HepG2 (cell line): ENCODE results near the gene SLC7A11. TPM values are rescaled to one million over a fixed set of nuclear protein-coding genes. Genes with fewer than 3 reads are reported as not detected.

Source experiments
- EEA1 ChIP-seq: sonication (generic); formaldehyde crosslinking; IDR thresholded peaks from 2 replicates; pipeline ENCODE4 v1.5.1; 2020; ENCODE audit warnings: mild to moderate bottlenecking, missing genetic modification reagents, borderline replicate concordance
- KAT7 ChIP-seq: IDR thresholded peaks from 2 replicates; pipeline ENCODE4 v1.6.1; 2018; ENCODE audit warnings: borderline replicate concordance, missing compliant biosample characterization
- PBX2 ChIP-seq: IDR thresholded peaks from 2 replicates; pipeline ENCODE4 v1.6.1; 2016; ENCODE audit warnings: control low read depth
- REPIN1 ChIP-seq: sonication (generic); formaldehyde crosslinking; IDR thresholded peaks from 2 replicates; pipeline ENCODE4 v1.8.0; 2022; ENCODE audit warnings: missing genetic modification reagents, low read depth, mild to moderate bottlenecking, borderline replicate concordance
- SYNCRIP ChIP-seq: fragments of 200-400 bp; formaldehyde crosslinking; IDR thresholded peaks from 2 replicates; pipeline ENCODE4 v1.6.1; 2018; ENCODE audit warnings: mild to moderate bottlenecking, low read depth, low read length; ENCODE audit not compliant: insufficient read depth
- TIGD3 ChIP-seq: sonication (generic); formaldehyde crosslinking; IDR thresholded peaks from 2 replicates; pipeline ENCODE4 v1.5.1; 2020; ENCODE audit warnings: mild to moderate bottlenecking, missing genetic modification reagents, borderline replicate concordance
- ZBTB1 ChIP-seq: sonication (generic); formaldehyde crosslinking; IDR thresholded peaks from 2 replicates; pipeline ENCODE4 v1.4.0; 2020; ENCODE audit warnings: missing genetic modification reagents, borderline replicate concordance
- ZKSCAN5 ChIP-seq: sonication (generic); formaldehyde crosslinking; IDR thresholded peaks from 2 replicates; pipeline ENCODE4 v1.5.1; 2020; ENCODE audit warnings: mild to moderate bottlenecking, missing genetic modification reagents
- ZNF230 ChIP-seq: sonication (generic); formaldehyde crosslinking; IDR thresholded peaks from 2 replicates; pipeline ENCODE4 v1.4.0; 2020; ENCODE audit warnings: mild to moderate bottlenecking, missing genetic modification reagents
- polyA plus RNA-seq, 8 experiments: library from polyadenylated mRNA; depleted of rRNA in 3 of 8; stranded (reverse) in 7 of 8; unstranded in 1 of 8; fragments of >200 nt; fragmentation: Illumina TruSeq in 4 of 8; extraction: Trizol in 4 of 8; gene quantifications; 2 replicates each; pipeline versions ENCODE4 v1.2.1 to v1.2.3, GENCODE V29; 2011 to 2016; ENCODE audit warnings: low read depth in 4 of 8, missing spikeins in 1 of 8, mixed read lengths in 1 of 8; ENCODE audit not compliant: insufficient read depth in 1 of 8
- total RNA-seq, 5 experiments: library from RNA; depleted of rRNA; stranded (reverse); fragments of >200 nt; fragmentation: Illumina TruSeq; extraction: Trizol; gene quantifications; 2 replicates each; pipeline ENCODE4 v1.2.3, GENCODE V29; 2016; ENCODE audit warnings: low read depth in 1 of 5
- TF ChIP-seq, protein P1 (sequence below): sonication (generic); formaldehyde crosslinking; IDR thresholded peaks from 2 replicates; pipeline ENCODE4 v1.4.0; 2020; ENCODE audit warnings: missing genetic modification reagents
- TF ChIP-seq, protein P2 (sequence below): sonication (generic); formaldehyde crosslinking; IDR thresholded peaks from 2 replicates; pipeline ENCODE4 v1.5.0; 2020; ENCODE audit warnings: mild to moderate bottlenecking, missing genetic modification reagents, borderline replicate concordance
- TF ChIP-seq, protein P3 (sequence below): sonication (generic); formaldehyde crosslinking; IDR thresholded peaks from 2 replicates; pipeline ENCODE4 v1.4.0; 2020; ENCODE audit warnings: missing genetic modification reagents, borderline replicate concordance

Gene SLC7A11
- total and polyA plus RNA-seq, 2 of the 13 experiments (the other 11 are each of a cell fraction or from before 2014, with no cell fraction given), result 15.7 to 17.5 TPM

GRCh38 chr4:138138774-138139173, 103.4 kb downstream of the SLC7A11 start (continued):
- TF ChIP-seq, protein P1, sequence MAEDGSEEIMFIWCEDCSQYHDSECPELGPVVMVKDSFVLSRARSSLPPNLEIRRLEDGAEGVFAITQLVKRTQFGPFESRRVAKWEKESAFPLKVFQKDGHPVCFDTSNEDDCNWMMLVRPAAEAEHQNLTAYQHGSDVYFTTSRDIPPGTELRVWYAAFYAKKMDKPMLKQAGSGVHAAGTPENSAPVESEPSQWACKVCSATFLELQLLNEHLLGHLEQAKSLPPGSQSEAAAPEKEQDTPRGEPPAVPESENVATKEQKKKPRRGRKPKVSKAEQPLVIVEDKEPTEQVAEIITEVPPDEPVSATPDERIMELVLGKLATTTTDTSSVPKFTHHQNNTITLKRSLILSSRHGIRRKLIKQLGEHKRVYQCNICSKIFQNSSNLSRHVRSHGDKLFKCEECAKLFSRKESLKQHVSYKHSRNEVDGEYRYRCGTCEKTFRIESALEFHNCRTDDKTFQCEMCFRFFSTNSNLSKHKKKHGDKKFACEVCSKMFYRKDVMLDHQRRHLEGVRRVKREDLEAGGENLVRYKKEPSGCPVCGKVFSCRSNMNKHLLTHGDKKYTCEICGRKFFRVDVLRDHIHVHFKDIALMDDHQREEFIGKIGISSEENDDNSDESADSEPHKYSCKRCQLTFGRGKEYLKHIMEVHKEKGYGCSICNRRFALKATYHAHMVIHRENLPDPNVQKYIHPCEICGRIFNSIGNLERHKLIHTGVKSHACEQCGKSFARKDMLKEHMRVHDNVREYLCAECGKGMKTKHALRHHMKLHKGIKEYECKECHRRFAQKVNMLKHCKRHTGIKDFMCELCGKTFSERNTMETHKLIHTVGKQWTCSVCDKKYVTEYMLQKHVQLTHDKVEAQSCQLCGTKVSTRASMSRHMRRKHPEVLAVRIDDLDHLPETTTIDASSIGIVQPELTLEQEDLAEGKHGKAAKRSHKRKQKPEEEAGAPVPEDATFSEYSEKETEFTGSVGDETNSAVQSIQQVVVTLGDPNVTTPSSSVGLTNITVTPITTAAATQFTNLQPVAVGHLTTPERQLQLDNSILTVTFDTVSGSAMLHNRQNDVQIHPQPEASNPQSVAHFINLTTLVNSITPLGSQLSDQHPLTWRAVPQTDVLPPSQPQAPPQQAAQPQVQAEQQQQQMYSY (CRISPR knock-in tag), result no peak
- TF ChIP-seq KAT7 (no peak), SYNCRIP (no peak), PBX2 (CRISPR knock-in tag) (no peak), TIGD3 (CRISPR knock-in tag) (no peak), REPIN1 (no peak), ZBTB1 (no peak), EEA1 (no peak), ZNF230 (no peak), ZKSCAN5 (CRISPR knock-in tag) (no peak)
- TF ChIP-seq, protein P2, sequence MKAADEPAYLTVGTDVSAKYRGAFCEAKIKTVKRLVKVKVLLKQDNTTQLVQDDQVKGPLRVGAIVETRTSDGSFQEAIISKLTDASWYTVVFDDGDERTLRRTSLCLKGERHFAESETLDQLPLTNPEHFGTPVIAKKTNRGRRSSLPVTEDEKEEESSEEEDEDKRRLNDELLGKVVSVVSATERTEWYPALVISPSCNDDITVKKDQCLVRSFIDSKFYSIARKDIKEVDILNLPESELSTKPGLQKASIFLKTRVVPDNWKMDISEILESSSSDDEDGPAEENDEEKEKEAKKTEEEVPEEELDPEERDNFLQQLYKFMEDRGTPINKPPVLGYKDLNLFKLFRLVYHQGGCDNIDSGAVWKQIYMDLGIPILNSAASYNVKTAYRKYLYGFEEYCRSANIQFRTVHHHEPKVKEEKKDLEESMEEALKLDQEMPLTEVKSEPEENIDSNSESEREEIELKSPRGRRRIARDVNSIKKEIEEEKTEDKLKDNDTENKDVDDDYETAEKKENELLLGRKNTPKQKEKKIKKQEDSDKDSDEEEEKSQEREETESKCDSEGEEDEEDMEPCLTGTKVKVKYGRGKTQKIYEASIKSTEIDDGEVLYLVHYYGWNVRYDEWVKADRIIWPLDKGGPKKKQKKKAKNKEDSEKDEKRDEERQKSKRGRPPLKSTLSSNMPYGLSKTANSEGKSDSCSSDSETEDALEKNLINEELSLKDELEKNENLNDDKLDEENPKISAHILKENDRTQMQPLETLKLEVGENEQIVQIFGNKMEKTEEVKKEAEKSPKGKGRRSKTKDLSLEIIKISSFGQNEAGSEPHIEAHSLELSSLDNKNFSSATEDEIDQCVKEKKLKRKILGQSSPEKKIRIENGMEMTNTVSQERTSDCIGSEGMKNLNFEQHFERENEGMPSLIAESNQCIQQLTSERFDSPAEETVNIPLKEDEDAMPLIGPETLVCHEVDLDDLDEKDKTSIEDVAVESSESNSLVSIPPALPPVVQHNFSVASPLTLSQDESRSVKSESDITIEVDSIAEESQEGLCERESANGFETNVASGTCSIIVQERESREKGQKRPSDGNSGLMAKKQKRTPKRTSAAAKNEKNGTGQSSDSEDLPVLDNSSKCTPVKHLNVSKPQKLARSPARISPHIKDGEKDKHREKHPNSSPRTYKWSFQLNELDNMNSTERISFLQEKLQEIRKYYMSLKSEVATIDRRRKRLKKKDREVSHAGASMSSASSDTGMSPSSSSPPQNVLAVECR (CRISPR knock-in tag), result no peak
- TF ChIP-seq, protein P3, sequence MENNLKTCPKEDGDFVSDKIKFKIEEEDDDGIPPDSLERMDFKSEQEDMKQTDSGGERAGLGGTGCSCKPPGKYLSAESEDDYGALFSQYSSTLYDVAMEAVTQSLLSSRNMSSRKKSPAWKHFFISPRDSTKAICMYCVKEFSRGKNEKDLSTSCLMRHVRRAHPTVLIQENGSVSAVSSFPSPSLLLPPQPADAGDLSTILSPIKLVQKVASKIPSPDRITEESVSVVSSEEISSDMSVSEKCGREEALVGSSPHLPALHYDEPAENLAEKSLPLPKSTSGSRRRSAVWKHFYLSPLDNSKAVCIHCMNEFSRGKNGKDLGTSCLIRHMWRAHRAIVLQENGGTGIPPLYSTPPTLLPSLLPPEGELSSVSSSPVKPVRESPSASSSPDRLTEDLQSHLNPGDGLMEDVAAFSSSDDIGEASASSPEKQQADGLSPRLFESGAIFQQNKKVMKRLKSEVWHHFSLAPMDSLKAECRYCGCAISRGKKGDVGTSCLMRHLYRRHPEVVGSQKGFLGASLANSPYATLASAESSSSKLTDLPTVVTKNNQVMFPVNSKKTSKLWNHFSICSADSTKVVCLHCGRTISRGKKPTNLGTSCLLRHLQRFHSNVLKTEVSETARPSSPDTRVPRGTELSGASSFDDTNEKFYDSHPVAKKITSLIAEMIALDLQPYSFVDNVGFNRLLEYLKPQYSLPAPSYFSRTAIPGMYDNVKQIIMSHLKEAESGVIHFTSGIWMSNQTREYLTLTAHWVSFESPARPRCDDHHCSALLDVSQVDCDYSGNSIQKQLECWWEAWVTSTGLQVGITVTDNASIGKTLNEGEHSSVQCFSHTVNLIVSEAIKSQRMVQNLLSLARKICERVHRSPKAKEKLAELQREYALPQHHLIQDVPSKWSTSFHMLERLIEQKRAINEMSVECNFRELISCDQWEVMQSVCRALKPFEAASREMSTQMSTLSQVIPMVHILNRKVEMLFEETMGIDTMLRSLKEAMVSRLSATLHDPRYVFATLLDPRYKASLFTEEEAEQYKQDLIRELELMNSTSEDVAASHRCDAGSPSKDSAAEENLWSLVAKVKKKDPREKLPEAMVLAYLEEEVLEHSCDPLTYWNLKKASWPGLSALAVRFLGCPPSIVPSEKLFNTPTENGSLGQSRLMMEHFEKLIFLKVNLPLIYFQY (CRISPR knock-in tag), result no peak
